Mesenchymal stem cell (in vitro differentiated cells and primary cell): Measurements from ENCODE around the gene LLGL1.

ENCODE experiments used
- DNase-seq: peaks from one replicate; pipeline ENCODE4 v3.0.0-alpha.2; 2013
- H2AFZ ChIP-seq: one replicate; pipeline ENCODE4 v1.6.1; 2013; ENCODE audit warnings: low read depth, mild to moderate bottlenecking, control low read depth, inconsistent platforms, low read length, moderate library complexity
- H2AK5ac ChIP-seq: 2 replicates; pipeline ENCODE4 v1.6.1; 2013; ENCODE audit warnings: low read length, moderate library complexity, mild to moderate bottlenecking, inconsistent platforms; ENCODE audit not compliant: severe bottlenecking
- H2BK120ac ChIP-seq: one replicate; pipeline ENCODE4 v1.6.1; 2013; ENCODE audit warnings: low read depth, mild to moderate bottlenecking, inconsistent platforms, low read length, moderate library complexity
- H2BK12ac ChIP-seq, 2 experiments: one replicate each; pipeline ENCODE4 v1.6.1; 2013; ENCODE audit warnings: inconsistent platforms in 2 of 2, low read length in 2 of 2, mild to moderate bottlenecking in 2 of 2, moderate library complexity in 2 of 2, control low read depth in 1 of 2
- H2BK15ac ChIP-seq: one replicate; pipeline ENCODE4 v1.6.1; 2013; ENCODE audit warnings: mild to moderate bottlenecking, low read depth, inconsistent platforms; ENCODE audit not compliant: poor library complexity, severe bottlenecking
- H2BK5ac ChIP-seq: 2 replicates; pipeline ENCODE4 v1.6.1; 2013; ENCODE audit warnings: low read depth, mild to moderate bottlenecking, low read length, control low read depth, inconsistent platforms; ENCODE audit not compliant: poor library complexity, severe bottlenecking
- H3K14ac ChIP-seq, 2 experiments: one replicate each; pipeline ENCODE4 v1.6.1; 2013; ENCODE audit warnings: inconsistent platforms in 2 of 2, low read length in 2 of 2, control low read depth in 1 of 2, mild to moderate bottlenecking in 1 of 2, moderate library complexity in 1 of 2
- H3K18ac ChIP-seq, 2 experiments: one replicate each; pipeline ENCODE4 v1.6.1; 2013; ENCODE audit warnings: inconsistent platforms in 2 of 2, low read length in 2 of 2, control low read depth in 1 of 2, low read depth in 1 of 2, mild to moderate bottlenecking in 1 of 2
- H3K23ac ChIP-seq, 2 experiments: one replicate each; pipeline ENCODE4 v1.6.1; 2013; ENCODE audit warnings: inconsistent platforms in 2 of 2, low read length in 2 of 2, mild to moderate bottlenecking in 2 of 2, moderate library complexity in 2 of 2, control low read depth in 1 of 2
- H3K27ac ChIP-seq: 2 replicates; pipeline ENCODE4 v1.5.1; 2013; ENCODE audit warnings: mild to moderate bottlenecking, moderate library complexity, low read length, control low read depth, inconsistent platforms; ENCODE audit not compliant: poor library complexity, severe bottlenecking
- H3K27me3 ChIP-seq, 2 experiments: 2 replicates each; pipeline versions ENCODE4 v1.6.1 to v1.7.0; 2013; ENCODE audit warnings: low read length in 2 of 2, mild to moderate bottlenecking in 2 of 2, moderate library complexity in 2 of 2, control low read depth in 1 of 2, inconsistent platforms in 1 of 2; ENCODE audit not compliant: control insufficient read depth in 1 of 2, insufficient read depth in 1 of 2
- H3K36me3 ChIP-seq, 2 experiments: 2 replicates each; pipeline versions ENCODE4 v1.6.1 to v1.7.0; 2013; ENCODE audit warnings: low read length in 2 of 2, control low read depth in 1 of 2, inconsistent platforms in 1 of 2, low read depth in 1 of 2, mild to moderate bottlenecking in 1 of 2; ENCODE audit not compliant: insufficient read depth in 2 of 2, control insufficient read depth in 1 of 2
- H3K4ac ChIP-seq, 2 experiments: one replicate each; pipeline ENCODE4 v1.6.1; 2013; ENCODE audit warnings: inconsistent platforms in 2 of 2, low read length in 2 of 2, mild to moderate bottlenecking in 2 of 2, moderate library complexity in 2 of 2, control low read depth in 1 of 2, low read depth in 1 of 2
- H3K4me1 ChIP-seq: 2 replicates; pipeline ENCODE4 v1.6.1; 2013; ENCODE audit warnings: low read depth, low read length, control low read depth; ENCODE audit not compliant: control insufficient read depth, insufficient read depth
- H3K4me2 ChIP-seq: 2 replicates; pipeline ENCODE4 v1.6.1; 2013; ENCODE audit warnings: low read length, mild to moderate bottlenecking, inconsistent platforms; ENCODE audit not compliant: poor library complexity, severe bottlenecking
- H3K4me3 ChIP-seq, 2 experiments: 2 replicates each; pipeline versions ENCODE4 v1.5.1 to v1.7.0; 2013; ENCODE audit warnings: low read length in 2 of 2, mild to moderate bottlenecking in 2 of 2, control low read depth in 1 of 2, low read depth in 1 of 2; ENCODE audit not compliant: insufficient read depth in 1 of 2
- H3K79me1 ChIP-seq: replicated peaks from 2 replicates; pipeline ENCODE4 v1.6.1; 2013; ENCODE audit warnings: mild to moderate bottlenecking, control low read depth, low read length, inconsistent platforms; ENCODE audit not compliant: poor library complexity, severe bottlenecking
- H3K9ac ChIP-seq: 2 replicates; pipeline ENCODE4 v1.7.0; 2013; ENCODE audit warnings: mild to moderate bottlenecking, low read length, moderate library complexity
- H3K9me3 ChIP-seq: 2 replicates; pipeline ENCODE4 v1.7.0; 2013; ENCODE audit warnings: mild to moderate bottlenecking, low read length; ENCODE audit not compliant: control insufficient read depth
- H4K8ac ChIP-seq: one replicate; pipeline ENCODE4 v1.6.1; 2013; ENCODE audit warnings: inconsistent platforms, mild to moderate bottlenecking, low read length, moderate library complexity
- H4K91ac ChIP-seq: one replicate; pipeline ENCODE4 v1.6.1; 2013; ENCODE audit warnings: mild to moderate bottlenecking, low read length, inconsistent platforms
- WGBS: methylation state at CpG from one replicate; pipeline ENCODE4 v1.1.7; 2013; ENCODE audit warnings: mixed read lengths; 5-methylcytosine and 5-hydroxymethylcytosine counted together

The LLGL1 gene

GRCh38 chr17:18260332-18261145 lies 35.1 kb downstream of the LLGL1 start, which contains the start of gene MIEF2:
TSS of gene MIEF2 (plus strand) at chr17:18260662. CDS start at chr17:18262721, 2,059 bp downstream.
- Histone ChIP-seq H2BK5ac (peak within 1 kb of the TSS; percentile 77), H2BK12ac (peak within 1 kb of the TSS in 1 of 2 experiments; percentile 89), H3K18ac (peak within 1 kb of the TSS; percentile 75 to 98), H3K9ac (peak within 1 kb of the TSS; percentile 97), H3K9me3 (no peaks in the 10 kb centered on the region), H2AK5ac (peak within 1 kb of the TSS; percentile 70), H3K4me1 (peaks cover 47% of the 10 kb centered on the region), H3K79me1 (peaks cover 27% of the 10 kb centered on the region), H2AFZ (peak within 1 kb of the TSS; percentile 94), H3K4ac (peak within 1 kb of the TSS; percentile 48 to 69), H3K36me3 (peaks cover 43 to 46% of the 10 kb centered on the region in 2 experiments), H4K91ac (peak within 1 kb of the TSS; percentile 9), H3K23ac (peak within 1 kb of the TSS in 1 of 2 experiments; percentile 60), H2BK120ac (no peak within 1 kb of the TSS), H2BK15ac (no peak within 1 kb of the TSS), H3K4me2 (peak within 1 kb of the TSS; percentile 83), H3K4me3 (peak within 1 kb of the TSS; percentile 87 to 95), H4K8ac (peak within 1 kb of the TSS; percentile 27), H3K27me3 (no peaks in the 10 kb centered on the region), H3K27ac (peak within 1 kb of the TSS; percentile 77), H3K14ac (peak within 1 kb of the TSS; percentile 1 to 92)
- DNase-seq = peak; percentile 94
- WGBS = 0% methylated on average over 59 of the region's 72 CpGs

DNA sequence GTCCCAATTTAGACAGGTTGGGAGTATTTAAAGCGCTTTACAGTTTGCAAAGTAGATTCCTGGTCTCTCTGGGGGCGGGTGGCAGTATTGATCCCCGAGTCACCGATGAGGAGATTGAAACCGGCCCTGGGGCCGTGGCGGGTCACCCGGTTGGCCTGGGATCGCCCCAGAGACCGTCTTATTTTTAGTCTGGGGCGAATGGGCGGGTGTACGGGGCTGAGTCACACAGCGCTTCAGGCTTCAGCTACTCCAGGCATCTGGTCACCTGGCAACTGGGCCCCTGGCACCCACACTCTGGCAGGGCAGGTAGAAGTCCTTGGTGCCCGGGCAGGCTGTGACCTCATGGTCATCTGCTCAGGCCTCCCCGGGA lies 35.7 kb downstream of the LLGL1 start:
- peak overlapping the region; percentile 48 to 69 for H3K4ac ChIP-seq
- 6% methylated on average over 16 of the region's 16 CpGs for WGBS

DNA sequence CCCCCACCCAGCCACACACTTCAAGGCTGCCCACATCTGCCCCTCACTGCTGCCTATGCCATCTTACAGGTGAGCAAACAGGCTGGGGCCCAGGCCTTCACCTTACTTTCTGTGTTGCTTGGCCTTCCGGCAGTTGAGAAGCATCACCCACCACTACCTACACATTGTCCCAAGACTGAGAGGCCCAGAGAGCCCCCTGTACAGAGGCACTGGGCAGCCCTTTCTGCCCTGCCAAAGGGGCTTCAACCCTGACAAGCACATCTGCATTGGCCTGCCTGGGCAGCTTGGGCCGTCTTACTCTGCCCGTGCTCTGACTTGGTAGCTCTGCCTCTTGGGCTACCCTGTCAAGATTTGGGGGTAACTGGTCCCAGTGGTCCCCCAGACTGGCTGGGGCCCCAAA lies 36.2 kb downstream of the LLGL1 start:
- Histone ChIP-seq H3K23ac (no peak overlapping the region), H4K91ac (no peak overlapping the region), H3K4me3 (peak overlapping the region; percentile 87 to 95)

More for the DNA sequence above, 35.7 kb downstream of the LLGL1 start:
- H3K27ac ChIP-seq = peak overlapping the region; percentile 77
- H2BK120ac ChIP-seq = no peak overlapping the region
- H3K27me3 ChIP-seq = no peaks in the 10 kb centered on the region
- no peak overlapping the region for H2BK15ac ChIP-seq
- peaks cover 43% of the 10 kb centered on the region for H3K4me1 ChIP-seq
- peak overlapping the region; percentile 57 to 98 for H3K18ac ChIP-seq
- peak overlapping the region; percentile 97 for H3K9ac ChIP-seq
- H2AFZ ChIP-seq = no peak overlapping the region
- peak overlapping the region; percentile 77 for H2BK5ac ChIP-seq
- H3K4me3 ChIP-seq = peak overlapping the region; percentile 87 to 95
- peak overlapping the region in 1 of 2 experiments; percentile 60 for H3K23ac ChIP-seq
- H4K91ac ChIP-seq = no peak overlapping the region
- H3K36me3 ChIP-seq = peaks cover 41 to 43% of the 10 kb centered on the region in 2 experiments
- H2BK12ac ChIP-seq = no peak overlapping the region
- peaks cover 23% of the 10 kb centered on the region for H3K79me1 ChIP-seq
- H3K14ac ChIP-seq = peak overlapping the region; percentile 1 to 76
- H2AK5ac ChIP-seq = no peak overlapping the region
- peak overlapping the region; percentile 83 for H3K4me2 ChIP-seq
- no peaks in the 10 kb centered on the region for H3K9me3 ChIP-seq
- peak; percentile 57 for DNase-seq
- no peak overlapping the region for H4K8ac ChIP-seq

DNA sequence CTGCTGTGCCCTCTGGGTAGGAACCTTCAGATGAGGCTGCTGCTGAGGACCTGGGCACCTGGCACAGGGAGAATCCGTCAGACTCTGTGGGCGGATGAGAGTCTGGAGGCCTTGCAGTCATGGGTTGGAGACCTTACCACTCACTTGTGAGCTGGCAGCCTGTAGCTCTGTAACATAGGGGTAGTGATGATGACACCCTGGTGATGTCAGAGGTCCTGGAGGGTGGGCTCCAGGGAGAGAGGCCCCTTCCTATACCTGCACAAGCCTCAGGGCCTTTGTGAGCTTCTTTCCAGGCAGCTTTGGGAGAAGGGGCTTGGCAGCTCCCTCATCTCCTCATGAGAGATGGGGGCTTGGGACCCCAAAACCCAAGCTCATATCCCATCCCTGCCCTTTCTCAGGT lies 36.7 kb downstream of the LLGL1 start:
- peaks cover 32 to 35% of the 10 kb centered on the region in 2 experiments for H3K36me3 ChIP-seq
- no peak overlapping the region for H4K8ac ChIP-seq
- no peak overlapping the region for H3K14ac ChIP-seq
- H3K4me3 ChIP-seq = peak overlapping the region in 1 of 2 experiments; percentile 87
- H2BK12ac ChIP-seq = no peak overlapping the region
- peak overlapping the region; percentile 77 for H3K27ac ChIP-seq
- no peak overlapping the region for H3K23ac ChIP-seq
- H2AFZ ChIP-seq = no peak overlapping the region
- no peak overlapping the region for H2BK120ac ChIP-seq
- no peak for DNase-seq
- no peak overlapping the region for H3K18ac ChIP-seq
- H3K9me3 ChIP-seq = no peaks in the 10 kb centered on the region
- no peak overlapping the region for H2BK5ac ChIP-seq
- H2AK5ac ChIP-seq = no peak overlapping the region
- H3K4ac ChIP-seq = no peak overlapping the region
- H3K79me1 ChIP-seq = peaks cover 23% of the 10 kb centered on the region
- H2BK15ac ChIP-seq = no peak overlapping the region
- peak overlapping the region; percentile 97 for H3K9ac ChIP-seq
- 89% methylated on average over 2 of the region's 2 CpGs for WGBS
- H4K91ac ChIP-seq = no peak overlapping the region
- H3K27me3 ChIP-seq = no peaks in the 10 kb centered on the region
- no peak overlapping the region for H3K4me2 ChIP-seq
- peaks cover 34% of the 10 kb centered on the region for H3K4me1 ChIP-seq

More for the DNA sequence above, 36.2 kb downstream of the LLGL1 start:
- peak overlapping the region in 1 of 2 experiments; percentile 76 for H3K14ac ChIP-seq
- H2BK12ac ChIP-seq = no peak overlapping the region
- H2BK15ac ChIP-seq = no peak overlapping the region
- WGBS = 99% methylated on average over 3 of the region's 3 CpGs
- peak overlapping the region; percentile 35 for H2BK5ac ChIP-seq
- H3K27me3 ChIP-seq = no peaks in the 10 kb centered on the region
- H3K4ac ChIP-seq = no peak overlapping the region
- no peak for DNase-seq
- no peak overlapping the region for H2BK120ac ChIP-seq
- peaks cover 36 to 38% of the 10 kb centered on the region in 2 experiments for H3K36me3 ChIP-seq
- no peaks in the 10 kb centered on the region for H3K9me3 ChIP-seq
- no peak overlapping the region for H3K18ac ChIP-seq
- H3K27ac ChIP-seq = peak overlapping the region; percentile 77
- no peak overlapping the region for H2AFZ ChIP-seq
- peaks cover 23% of the 10 kb centered on the region for H3K79me1 ChIP-seq
- H4K8ac ChIP-seq = no peak overlapping the region
- peaks cover 38% of the 10 kb centered on the region for H3K4me1 ChIP-seq
- peak overlapping the region; percentile 83 for H3K4me2 ChIP-seq
- peak overlapping the region; percentile 41 for H2AK5ac ChIP-seq
- peak overlapping the region; percentile 97 for H3K9ac ChIP-seq
